Gastroesophageal sphincter (tissue), 3 donors: ENCODE data around the gene STAC3.

Source experiments
- CTCF ChIP-seq, 4 experiments: fragments of 200-600 bp in 2 of 4; fragments of 450-650 bp in 2 of 4; sonication (generic) in 1 of 4; IDR thresholded peaks; one replicate each; pipeline ENCODE4 v1.5.1; 2017 to 2019; ENCODE audit warnings: antibody characterized with exemption in 4 of 4, mild to moderate bottlenecking in 2 of 4, moderate library complexity in 2 of 4
- POLR2A ChIP-seq, 2 donors: fragments of 450-650 bp; IDR thresholded peaks; one replicate each; pipeline ENCODE4 v1.6.1; 2017; ENCODE audit warnings: antibody characterized with exemption in 2 of 2, mild to moderate bottlenecking in 2 of 2, moderate library complexity in 1 of 2
- POLR2AphosphoS5 ChIP-seq: sonication (generic); formaldehyde crosslinking; IDR thresholded peaks from one replicate; pipeline ENCODE4 v1.6.1; 2017; ENCODE audit warnings: antibody characterized with exemption

DNA sequence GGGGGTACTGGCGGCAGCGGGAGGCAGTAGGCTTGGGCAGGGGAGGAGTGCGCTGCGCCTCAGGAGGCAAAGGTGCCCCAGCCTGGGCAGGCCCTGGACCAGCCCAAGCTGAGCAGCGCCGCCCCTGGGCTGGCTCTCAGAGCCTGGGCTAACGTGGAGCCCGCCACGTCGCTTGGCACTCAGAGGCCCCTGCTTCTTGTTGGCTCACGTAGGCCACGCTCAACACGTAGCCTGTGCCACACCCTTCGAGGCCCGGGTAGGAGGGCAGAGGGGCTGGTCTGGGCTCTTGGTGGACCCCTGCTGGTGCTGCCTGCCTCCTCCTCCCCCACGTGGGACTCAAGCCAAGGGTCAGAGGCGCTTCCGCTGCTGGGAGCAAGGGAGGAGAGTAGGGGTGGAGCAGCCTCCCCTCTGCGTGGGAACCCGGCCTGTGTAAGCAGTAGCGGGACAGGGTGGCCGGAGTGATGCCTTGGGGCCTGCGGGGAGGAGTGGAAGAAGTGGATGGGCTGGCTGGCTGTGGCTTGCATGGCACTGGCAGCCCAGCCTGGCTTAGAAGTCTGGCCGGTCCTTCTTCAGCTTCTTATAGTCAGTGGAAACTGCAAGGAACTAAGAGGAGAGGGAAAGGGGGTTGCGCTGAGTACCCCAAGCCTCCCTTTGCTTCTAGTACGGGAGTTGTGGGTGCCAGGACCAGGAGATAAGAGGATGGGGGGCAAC, 15.8 kb downstream of the STAC3 start:
- no peak for TF ChIP-seq POLR2AphosphoS5
- no peak for TF ChIP-seq CTCF (IDR thresholded peaks at IDR 0.05)
- TF ChIP-seq POLR2A (IDR thresholded peaks at IDR 0.05): no peak
